GM12891 (cell line): ENCODE results near the gene NPAS1.
"Not testable (repeated sequence)": the region's sequence is repeated elsewhere in the genome, so short reads cannot be mapped to it uniquely, and the experiment has no call there.

Source experiments
- DNase-seq: peaks from one replicate; pipeline ENCODE4 v3.0.0; 2011; ENCODE audit warnings: low spot score; ENCODE audit not compliant: insufficient read length
- FAIRE-seq: peaks from 2 replicates; lab custom pipeline; 2011; peaks lifted over from hg19 to GRCh38; lab: Jason Lieb, UNC
- PAX5 ChIP-seq: IDR thresholded peaks from 2 replicates; pipeline ENCODE4 v1.6.1; 2011; ENCODE audit warnings: low read length, moderate library complexity, mild to moderate bottlenecking; ENCODE audit not compliant: insufficient read depth, severe bottlenecking
- POLR2A ChIP-seq: IDR thresholded peaks from 2 replicates; pipeline ENCODE4 v1.6.1; 2011; ENCODE audit warnings: low read depth, low read length, control low read depth
- POLR2AphosphoS5 ChIP-seq: IDR thresholded peaks from 2 replicates; pipeline ENCODE4 v1.6.1; 2011; ENCODE audit warnings: low read depth, low read length, control low read depth
- POU2F2 ChIP-seq: IDR thresholded peaks from 2 replicates; pipeline ENCODE4 v1.6.1; 2011; ENCODE audit warnings: low read depth, mild to moderate bottlenecking, control low read depth, low read length, moderate library complexity
- SPI1 ChIP-seq: IDR thresholded peaks from 2 replicates; pipeline ENCODE4 v1.6.1; 2011; ENCODE audit warnings: low read depth, low read length, control low read depth
- TAF1 ChIP-seq: IDR thresholded peaks from 2 replicates; pipeline ENCODE4 v1.6.1; 2011; ENCODE audit warnings: low read depth, low read length, control low read depth

The NPAS1 gene

DNA sequence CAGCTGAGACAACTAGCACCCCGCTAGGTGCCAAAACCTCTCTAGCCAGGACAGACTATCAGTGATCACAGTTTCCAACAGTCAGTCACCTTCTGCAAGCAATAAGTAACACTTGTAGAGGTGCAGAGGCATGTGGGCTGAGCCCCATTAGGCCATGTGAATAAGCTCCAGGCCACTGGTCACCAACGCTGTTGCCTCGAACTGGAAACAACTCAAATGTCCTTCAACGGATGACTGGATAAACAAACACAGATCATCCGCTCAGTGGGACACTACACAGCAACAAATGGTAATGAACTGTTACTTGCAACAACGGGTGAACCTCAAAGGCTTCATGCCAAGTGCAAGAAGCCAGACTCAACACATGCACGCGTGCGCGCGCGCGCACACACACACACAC lies 56.3 kb downstream of the NPAS1 start:
- DNase-seq (no peak), FAIRE-seq (no peak)
- TF ChIP-seq PAX5, result no peak
- no peak for TF ChIP-seq SPI1
- TF ChIP-seq POU2F2, result no peak

DNA sequence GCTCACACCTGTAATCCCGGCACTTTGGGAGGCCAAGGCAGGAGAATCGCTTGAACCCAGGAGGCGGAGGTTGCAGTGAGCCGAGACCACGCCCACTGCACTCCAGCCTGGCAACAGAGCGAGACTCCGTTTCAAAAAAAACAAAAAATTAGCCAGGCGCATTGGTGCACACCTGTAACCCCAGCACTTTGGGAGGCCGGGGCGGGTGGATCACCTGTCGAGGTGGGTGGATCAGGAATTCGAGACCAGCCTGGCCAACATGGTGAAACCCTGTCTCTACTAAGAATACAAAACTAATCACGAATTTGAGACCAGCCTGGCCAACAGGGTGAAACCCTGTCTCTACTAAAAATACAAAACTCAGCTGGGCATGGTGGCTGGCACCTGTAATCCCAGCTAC lies 58.7 kb downstream of the NPAS1 start:
- DNase-seq, FAIRE-seq: not testable (repeated sequence)

- no peak for FAIRE-seq
- no peak for DNase-seq
- no peak for TF ChIP-seq SPI1
- TF ChIP-seq POLR2A, result no peak
- TF ChIP-seq PAX5, result no peak
- TF ChIP-seq POLR2AphosphoS5, result no peak
- TF ChIP-seq POU2F2, result no peak
- TF ChIP-seq TAF1, result no peak
These were observed 61.5 kb downstream of the NPAS1 start for GRCh38 chr19:47081095-47081494.

DNA sequence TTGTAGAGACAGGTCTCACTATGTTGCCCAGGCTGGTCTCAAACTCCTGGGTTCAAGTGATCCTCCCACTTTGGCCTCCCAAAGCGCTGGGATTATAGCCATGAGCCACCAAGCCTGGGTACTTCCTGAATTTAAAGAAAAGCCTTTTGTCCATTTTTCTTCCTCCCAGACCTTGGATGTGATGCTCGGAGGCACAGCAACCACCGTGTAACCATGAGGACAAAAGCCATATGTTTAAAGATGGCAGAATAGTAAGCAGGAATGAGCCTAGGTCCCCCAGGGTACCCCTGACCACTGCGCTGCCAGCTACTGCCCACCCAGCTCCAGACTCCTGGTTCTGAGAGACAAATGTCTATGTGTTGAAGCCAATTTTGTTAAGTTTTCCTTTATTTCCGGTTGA lies 62.9 kb downstream of the NPAS1 start:
- DNase-seq (no peak), FAIRE-seq (no peak)
- TF ChIP-seq POU2F2 (no peak), TAF1 (no peak), POLR2A (no peak)

- no peak for TF ChIP-seq PAX5
- TF ChIP-seq TAF1, result no peak
- no peak for TF ChIP-seq POLR2A
- TF ChIP-seq SPI1, result no peak
- no peak for TF ChIP-seq POU2F2
- no peak for TF ChIP-seq POLR2AphosphoS5
- no peak for DNase-seq
- no peak for FAIRE-seq
These were observed 65.3 kb downstream of the NPAS1 start for GRCh38 chr19:47084879-47085439.

DNA sequence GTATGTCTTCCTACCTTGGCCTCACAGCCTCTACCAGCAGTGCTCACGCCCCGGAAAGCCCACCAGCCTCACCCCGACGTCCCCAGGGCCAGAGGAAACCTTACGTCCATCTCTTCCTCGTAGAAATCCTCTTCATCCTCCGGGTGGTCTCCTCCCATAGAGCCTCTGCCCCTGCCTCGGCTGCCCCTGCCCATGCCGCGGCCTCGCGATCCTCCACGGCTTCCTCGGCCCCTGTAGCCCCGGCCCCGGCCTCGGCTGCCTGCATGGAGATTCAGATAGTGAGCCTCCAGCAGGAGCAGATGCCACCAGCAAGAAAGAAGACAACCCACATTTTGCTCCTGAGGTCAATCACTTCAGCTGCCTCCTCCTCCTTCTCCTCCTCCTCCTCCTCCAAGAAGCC lies 66.6 kb downstream of the NPAS1 start:
- DNase-seq (no peak), FAIRE-seq (no peak)
- TF ChIP-seq POU2F2 (no peak), POLR2A (no peak), POLR2AphosphoS5 (no peak), TAF1 (no peak), SPI1 (no peak), PAX5 (no peak)

GRCh38 chr19:47089767-47090350 lies 70.2 kb downstream of the NPAS1 start:
- TF ChIP-seq PAX5, result no peak
- TF ChIP-seq SPI1, result no peak
- no peak for TF ChIP-seq POLR2A
- TF ChIP-seq POLR2AphosphoS5, result no peak
- no peak for TF ChIP-seq POU2F2
- TF ChIP-seq TAF1, result no peak
- DNase-seq, result no peak
- FAIRE-seq, result no peak

- no peak for FAIRE-seq
- TF ChIP-seq PAX5 (no peak), POLR2AphosphoS5 (no peak), SPI1 (no peak)
- DNase-seq, result no peak
These were observed 73.6 kb downstream of the NPAS1 start for GRCh38 chr19:47093254-47093653.

- TF ChIP-seq POLR2A, result no peak
- FAIRE-seq (no peak), DNase-seq (no peak)
These were observed 74.2 kb downstream of the NPAS1 start for GRCh38 chr19:47093841-47094240.

DNA sequence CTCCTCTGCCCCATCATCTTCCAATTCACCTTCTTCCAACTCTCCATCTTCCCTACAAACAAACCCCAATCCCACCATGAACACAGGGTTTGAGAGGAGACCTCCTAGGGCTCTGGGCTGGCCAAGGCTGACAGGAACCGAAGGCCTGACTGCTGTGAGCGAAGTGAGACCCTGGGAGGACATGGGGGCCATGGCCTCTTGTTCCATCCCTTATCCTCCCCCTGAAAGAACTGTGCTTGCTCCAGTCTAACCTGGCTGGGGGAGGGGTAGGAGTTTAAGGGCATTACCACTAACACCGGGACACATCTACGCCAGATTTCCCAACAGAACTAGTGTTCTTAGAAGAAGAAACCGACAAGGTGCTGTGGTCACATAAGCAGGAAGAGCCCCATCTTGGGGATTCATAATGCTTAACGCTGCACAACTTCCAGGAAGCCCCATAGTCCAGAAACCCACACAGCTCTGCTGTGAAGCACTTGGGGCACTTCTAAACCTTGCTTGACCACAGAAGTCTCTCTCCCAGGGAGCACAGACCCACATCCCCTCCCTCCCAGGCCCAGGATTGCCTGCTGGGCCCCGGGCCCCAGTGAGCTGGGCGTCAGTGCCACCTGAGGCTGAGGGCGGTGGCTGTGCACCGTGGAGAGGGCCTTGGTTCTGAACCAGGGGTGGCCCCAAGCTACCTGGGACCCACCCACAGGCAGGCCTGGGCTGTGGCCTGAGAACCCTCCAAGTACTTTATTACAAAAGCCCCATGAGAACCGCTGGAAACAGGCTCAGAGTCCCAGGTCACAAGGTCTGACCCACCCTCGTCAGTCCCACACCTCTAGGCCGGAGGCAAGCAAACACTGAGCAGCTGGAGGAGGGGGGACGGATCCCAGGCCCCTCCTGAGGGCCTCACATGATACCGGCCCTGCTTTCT lies 75.2 kb downstream of the NPAS1 start:
- no peak for TF ChIP-seq POLR2A
- no peak for DNase-seq
- no peak for FAIRE-seq
